HG03139 (cell line): ENCODE data around the gene PTPRK.

ENCODE experiments used
- ATAC-seq: cut with Tn5 transposase; IDR thresholded peaks from one replicate; pipeline ENCODE4 v1.9.1; 2021; ENCODE audit not compliant: unreplicated experiment

The PTPRK gene

GRCh38 chr6:128305228-128305627 is 215.2 kb downstream of the PTPRK start:
- ATAC-seq = no peak

- ATAC-seq = no peak
Measured at GRCh38 chr6:128303870-128304269, 216.5 kb downstream of the PTPRK start.

GRCh38 chr6:128302942-128303341 is 217.5 kb downstream of the PTPRK start:
- no peak for ATAC-seq

- no peak for ATAC-seq
Measured at GRCh38 chr6:128295670-128296069, 224.7 kb downstream of the PTPRK start.

GRCh38 chr6:128290221-128290620 is 230.2 kb downstream of the PTPRK start:
- ATAC-seq = no peak

- ATAC-seq = no peak
Measured at GRCh38 chr6:128284128-128284527, 236.3 kb downstream of the PTPRK start.

GRCh38 chr6:128282961-128283360 is 237.4 kb downstream of the PTPRK start:
- ATAC-seq = no peak

GRCh38 chr6:128280960-128281359 is 239.4 kb downstream of the PTPRK start:
- ATAC-seq = no peak

- ATAC-seq = no peak
Measured at GRCh38 chr6:128280066-128280465, 240.3 kb downstream of the PTPRK start.

- ATAC-seq = no peak
Measured at GRCh38 chr6:128278836-128279235, 241.6 kb downstream of the PTPRK start.

GRCh38 chr6:128277379-128277778 is 243.0 kb downstream of the PTPRK start:
- ATAC-seq = no peak

- no peak for ATAC-seq
Measured at GRCh38 chr6:128276311-128276710, 244.1 kb downstream of the PTPRK start.

- ATAC-seq = no peak
Measured at GRCh38 chr6:128275681-128276080, 244.7 kb downstream of the PTPRK start.

GRCh38 chr6:128275030-128275429 is 245.4 kb downstream of the PTPRK start:
- ATAC-seq = no peak

- ATAC-seq = no peak
Measured at GRCh38 chr6:128271527-128271926, 248.9 kb downstream of the PTPRK start.

GRCh38 chr6:128271011-128271410 is 249.4 kb downstream of the PTPRK start:
- ATAC-seq = no peak

GRCh38 chr6:128266946-128267345 is 253.5 kb downstream of the PTPRK start:
- no peak for ATAC-seq

- ATAC-seq = no peak
Measured at GRCh38 chr6:128265706-128266105, 254.7 kb downstream of the PTPRK start.

GRCh38 chr6:128259730-128260685 is 260.4 kb downstream of the PTPRK start:
- peak; percentile 44 for ATAC-seq

- ATAC-seq = peak; percentile 84
Measured at GRCh38 chr6:128259029-128259724, 261.2 kb downstream of the PTPRK start.

GRCh38 chr6:128256095-128256494 is 264.3 kb downstream of the PTPRK start:
- ATAC-seq = no peak
